MM.1S (cell line): ENCODE measurements around the gene COG8.

Source experiments
- DNase-seq: peaks from one replicate; pipeline ENCODE4 v3.0.0-alpha.2; 2015
- H2AFZ ChIP-seq: fragments of 300-600 bp; sonication (generic); 2 replicates; pipeline ENCODE4 v1.6.0; 2016; ENCODE audit warnings: antibody characterized with exemption, low read length
- H3F3A ChIP-seq: fragments of 300-600 bp; sonication (generic); 2 replicates; pipeline ENCODE4 v1.6.1; 2016; ENCODE audit warnings: mild to moderate bottlenecking, antibody characterized with exemption, low read length, moderate library complexity, mixed read lengths; ENCODE audit not compliant: insufficient read depth
- H3K27ac ChIP-seq: fragments of 300-600 bp; sonication (generic); 2 replicates; pipeline ENCODE4 v1.5.1; 2016; ENCODE audit warnings: mild to moderate bottlenecking, low read length
- H3K27me3 ChIP-seq: fragments of 300-600 bp; sonication (generic); replicated peaks from 2 replicates; pipeline ENCODE4 v1.6.0; 2016; ENCODE audit warnings: low read length; ENCODE audit not compliant: insufficient read depth
- H3K36me3 ChIP-seq: fragments of 300-600 bp; sonication (generic); replicated peaks from 2 replicates; pipeline ENCODE4 v1.6.1; 2016; ENCODE audit warnings: mild to moderate bottlenecking, low read length, mixed read lengths; ENCODE audit not compliant: insufficient read depth
- H3K4me1 ChIP-seq: fragments of 300-600 bp; sonication (generic); 2 replicates; pipeline ENCODE4 v1.6.1; 2016; ENCODE audit warnings: low read length, mixed read lengths
- H3K4me2 ChIP-seq: fragments of 300-600 bp; sonication (generic); 2 replicates; pipeline ENCODE4 v1.6.0; 2016; ENCODE audit warnings: low read depth, low read length
- H3K4me3 ChIP-seq: fragments of 300-600 bp; sonication (generic); 2 replicates; pipeline ENCODE4 v1.5.1; 2016; ENCODE audit warnings: low read length, mixed read lengths
- H3K79me2 ChIP-seq: fragments of 300-600 bp; sonication (generic); 2 replicates; pipeline ENCODE4 v1.6.1; 2016; ENCODE audit warnings: mixed run types, low read length, mixed read lengths
- H3K9ac ChIP-seq: fragments of 300-600 bp; sonication (generic); 2 replicates; pipeline ENCODE4 v1.6.1; 2016; ENCODE audit warnings: low read length, mixed read lengths
- H3K9me2 ChIP-seq: fragments of 300-600 bp; sonication (generic); replicated peaks from 2 replicates; pipeline ENCODE4 v1.6.1; 2016; ENCODE audit warnings: mild to moderate bottlenecking, low read length, mixed read lengths; ENCODE audit not compliant: insufficient read depth
- H3K9me3 ChIP-seq: fragments of 300-600 bp; sonication (generic); replicated peaks from 2 replicates; pipeline ENCODE4 v1.6.1; 2016; ENCODE audit warnings: mild to moderate bottlenecking, low read length, mixed read lengths; ENCODE audit not compliant: insufficient read depth
- H4K20me1 ChIP-seq: fragments of 300-600 bp; sonication (generic); 2 replicates; pipeline ENCODE4 v1.6.1; 2016; ENCODE audit warnings: mild to moderate bottlenecking, low read length, moderate library complexity, mixed read lengths; ENCODE audit not compliant: insufficient read depth
- CTCF ChIP-seq: fragments of 300-600 bp; sonication (generic); IDR thresholded peaks from 2 replicates; pipeline ENCODE4 v1.5.1; 2016; ENCODE audit warnings: antibody characterized with exemption, low read length, mixed read lengths
- EZH2 ChIP-seq: fragments of 300-600 bp; sonication (generic); optimal IDR thresholded peaks from 2 replicates; pipeline ENCODE3; 2017; ENCODE audit warnings: low read depth, mild to moderate bottlenecking, antibody characterized with exemption, low read length, mixed read lengths
- EZH2phosphoT487 ChIP-seq: fragments of 300-600 bp; sonication (generic); IDR thresholded peaks from 2 replicates; pipeline ENCODE4 v1.6.1; 2018; ENCODE audit warnings: antibody characterized with exemption, low read length

COG8 gene

GRCh38 chr16:69350536-69351133 is 11.3 kb upstream of the COG8 start:
- no peak for DNase-seq
- Histone ChIP-seq H3K4me1 (no peaks in the 10 kb centered on the region), H3K9me2 (no peaks in the 10 kb centered on the region), H3K9me3 (no peaks in the 10 kb centered on the region), H3K4me3 (no peak overlapping the region), H3K79me2 (no peaks in the 10 kb centered on the region), H3K27ac (no peak overlapping the region), H2AFZ (no peak overlapping the region), H3F3A (0 out of 2 replicates have a peak, but pooled peaks cover 5% of the 10 kb centered on the region), H4K20me1 (no peaks in the 10 kb centered on the region), H3K4me2 (no peak overlapping the region), H3K9ac (no peak overlapping the region), H3K27me3 (no peaks in the 10 kb centered on the region), H3K36me3 (0 out of 2 replicates have a peak, but pooled peaks cover 3% of the 10 kb centered on the region)
- TF ChIP-seq CTCF (no peak), EZH2phosphoT487 (no peak), EZH2 (no peak)

- Histone ChIP-seq H3F3A (0 out of 2 replicates have a peak, but pooled peaks cover 5% of the 10 kb centered on the region), H3K4me1 (no peaks in the 10 kb centered on the region), H3K4me2 (no peak overlapping the region), H3K79me2 (no peaks in the 10 kb centered on the region), H3K9ac (no peak overlapping the region), H3K27ac (no peak overlapping the region), H3K9me2 (no peaks in the 10 kb centered on the region), H3K27me3 (no peaks in the 10 kb centered on the region), H3K36me3 (no peaks in the 10 kb centered on the region), H2AFZ (no peak overlapping the region), H4K20me1 (no peaks in the 10 kb centered on the region), H3K9me3 (no peaks in the 10 kb centered on the region), H3K4me3 (no peak overlapping the region)
- TF ChIP-seq EZH2phosphoT487: no peak
- no peak for TF ChIP-seq CTCF
- no peak for TF ChIP-seq EZH2
- no peak for DNase-seq
Measured at GRCh38 chr16:69349536-69349935, 10.2 kb upstream of the COG8 start.

GRCh38 chr16:69348222-69348621 is 8.9 kb upstream of the COG8 start:
- Histone ChIP-seq H2AFZ (no peak overlapping the region), H3K36me3 (no peaks in the 10 kb centered on the region), H3K79me2 (0 out of 2 replicates have a peak, but pooled peaks cover 4% of the 10 kb centered on the region), H3K9me3 (no peaks in the 10 kb centered on the region), H3K4me3 (no peak overlapping the region), H3K4me2 (no peak overlapping the region), H3K9ac (no peak overlapping the region), H3F3A (0 out of 2 replicates have a peak, but pooled peaks cover 5% of the 10 kb centered on the region), H3K4me1 (no peaks in the 10 kb centered on the region), H3K27me3 (no peaks in the 10 kb centered on the region), H3K27ac (no peak overlapping the region), H4K20me1 (no peaks in the 10 kb centered on the region), H3K9me2 (no peaks in the 10 kb centered on the region)
- DNase-seq: no peak
- TF ChIP-seq EZH2 (no peak), EZH2phosphoT487 (no peak), CTCF (no peak)
